ENCODE results near the gene JPH2.
A peak's percentile ranks its signal among the peaks of the same experiment; 100 is the strongest.
"Not testable (repeated sequence)": the region's sequence is repeated elsewhere in the genome, so short reads cannot be mapped to it uniquely, and the experiment has no call there.

Gene JPH2

GRCh38 chr20:44187054-44187771 lies at the start of gene JPH2:
Gene JPH2, minus strand, starts transcription at chr20:44187188. Its CDS starts 483 bp downstream, at chr20:44186705.
- DNase-seq: peak; percentile 56

GRCh38 chr20:44235702-44236101 lies 48.7 kb upstream of the JPH2 start:
- no peak for DNase-seq

- no peak for DNase-seq
These were observed 47.8 kb upstream of the JPH2 start for GRCh38 chr20:44234566-44235317.

- no peak for DNase-seq
These were observed 46.5 kb upstream of the JPH2 start for GRCh38 chr20:44233436-44234016.

GRCh38 chr20:44232469-44232856 lies 45.5 kb upstream of the JPH2 start:
- DNase-seq: not testable (repeated sequence)

- no peak for DNase-seq
These were observed 44.9 kb upstream of the JPH2 start for GRCh38 chr20:44231713-44232468.

GRCh38 chr20:44231193-44231592 lies 44.2 kb upstream of the JPH2 start:
- DNase-seq: no peak

- DNase-seq: no peak
These were observed 41.7 kb upstream of the JPH2 start for GRCh38 chr20:44228465-44229258.

GRCh38 chr20:44224637-44225036 lies 37.6 kb upstream of the JPH2 start:
- DNase-seq: no peak

GRCh38 chr20:44223721-44224120 lies 36.7 kb upstream of the JPH2 start:
- no peak for DNase-seq

- DNase-seq: no peak
These were observed 35.8 kb upstream of the JPH2 start for GRCh38 chr20:44222633-44223368.

- DNase-seq: no peak
These were observed 35.0 kb upstream of the JPH2 start for GRCh38 chr20:44222027-44222426.

GRCh38 chr20:44221368-44221954 lies 34.5 kb upstream of the JPH2 start:
- no peak for DNase-seq

GRCh38 chr20:44219791-44220190 lies 32.8 kb upstream of the JPH2 start:
- DNase-seq: no peak

- no peak for DNase-seq
These were observed 32.3 kb upstream of the JPH2 start for GRCh38 chr20:44219170-44219730.

GRCh38 chr20:44218446-44218845 lies 31.5 kb upstream of the JPH2 start:
- DNase-seq: no peak

GRCh38 chr20:44217342-44218092 lies 30.5 kb upstream of the JPH2 start:
- no peak for DNase-seq

GRCh38 chr20:44215125-44215524 lies 28.1 kb upstream of the JPH2 start:
- peak; percentile 35 for DNase-seq

GRCh38 chr20:44212792-44213191 lies 25.8 kb upstream of the JPH2 start:
- no peak for DNase-seq
